Stomach smooth muscle (tissue), 2 donors: Measurements from ENCODE around the gene FOXJ1.
A peak's percentile ranks its signal among the peaks of the same experiment; 100 is the strongest.

Experiments used
- H3K27ac ChIP-seq: one replicate; pipeline ENCODE4 v1.7.0; 2013; ENCODE audit warnings: mild to moderate bottlenecking, low read length, inconsistent platforms
- H3K27me3 ChIP-seq, 2 donors: one replicate each; pipeline ENCODE4 v1.7.0; 2013; ENCODE audit warnings: low read length in 2 of 2; ENCODE audit not compliant: insufficient read depth in 2 of 2, control insufficient read depth in 1 of 2
- H3K36me3 ChIP-seq, 2 donors: one replicate each; pipeline ENCODE4 v1.7.0; 2013; ENCODE audit warnings: low read length in 2 of 2; ENCODE audit not compliant: control insufficient read depth in 2 of 2, insufficient read depth in 2 of 2
- H3K4me1 ChIP-seq: one replicate; pipeline ENCODE4 v1.7.0; 2013; ENCODE audit warnings: low read length; ENCODE audit not compliant: control insufficient read depth, insufficient read depth
- H3K4me3 ChIP-seq, 2 donors: one replicate each; pipeline ENCODE4 v1.7.0; 2013; ENCODE audit warnings: low read length in 2 of 2
- H3K9ac ChIP-seq, 2 donors: one replicate each; pipeline ENCODE4 v1.7.0; 2013; ENCODE audit warnings: low read length in 2 of 2, mild to moderate bottlenecking in 1 of 2
- H3K9me3 ChIP-seq, 2 donors: one replicate each; pipeline ENCODE4 v1.7.0; 2013; ENCODE audit warnings: low read length in 2 of 2; ENCODE audit not compliant: control insufficient read depth in 2 of 2
- donor health status: healthy.
- donor health status: Pancreatic carcinoma.

FOXJ1 gene

DNA sequence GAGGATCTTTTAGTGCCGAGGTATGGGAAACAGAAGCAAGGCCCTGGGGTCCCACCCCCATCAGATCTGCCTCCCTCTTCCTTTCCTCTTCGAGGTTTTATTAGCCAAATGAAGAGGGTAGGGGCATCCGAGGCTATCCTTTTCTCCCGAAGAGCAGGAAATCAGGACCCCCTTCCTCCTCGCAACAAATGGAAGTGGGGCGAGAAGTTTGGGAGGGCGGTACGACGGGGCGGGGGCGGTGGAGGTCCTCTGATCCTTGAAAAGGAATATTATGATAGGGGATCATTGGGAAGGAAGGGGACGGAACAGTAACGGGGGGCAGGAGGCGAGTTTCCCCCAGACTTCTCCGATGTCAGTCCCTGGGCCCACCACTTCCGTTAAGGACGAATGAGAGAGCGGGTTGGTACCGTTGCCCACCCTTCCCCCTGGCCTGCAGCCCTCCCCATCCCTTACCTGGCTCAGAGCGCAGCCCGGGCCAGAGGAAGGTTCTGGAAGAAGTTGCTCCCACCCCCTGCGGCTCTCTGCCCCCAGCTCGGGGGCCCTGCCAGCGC is 309 bp downstream of the FOXJ1 start:
- Histone ChIP-seq H3K9ac (peak overlapping the region in 1 of 2 donors; percentile 16), H3K27me3 (peaks cover 31 to 34% of the 10 kb centered on the region in 2 donors), H3K4me1 (peaks cover 35% of the 10 kb centered on the region), H3K36me3 (no peaks in the 10 kb centered on the region), H3K9me3 (no peaks in the 10 kb centered on the region), H3K4me3 (peak overlapping the region; percentile 36 to 73), H3K27ac (no peak overlapping the region)

GRCh38 chr17:76139801-76140660 is 1.0 kb downstream of the FOXJ1 start:
- H3K27me3 ChIP-seq = peaks cover 38 to 39% of the 10 kb centered on the region in 2 donors
- no peak overlapping the region for H3K27ac ChIP-seq
- H3K4me3 ChIP-seq = peak overlapping the region in 1 of 2 donors; percentile 73
- no peak overlapping the region for H3K9ac ChIP-seq
- no peaks in the 10 kb centered on the region for H3K9me3 ChIP-seq
- no peaks in the 10 kb centered on the region for H3K36me3 ChIP-seq
- peaks cover 35% of the 10 kb centered on the region for H3K4me1 ChIP-seq

DNA sequence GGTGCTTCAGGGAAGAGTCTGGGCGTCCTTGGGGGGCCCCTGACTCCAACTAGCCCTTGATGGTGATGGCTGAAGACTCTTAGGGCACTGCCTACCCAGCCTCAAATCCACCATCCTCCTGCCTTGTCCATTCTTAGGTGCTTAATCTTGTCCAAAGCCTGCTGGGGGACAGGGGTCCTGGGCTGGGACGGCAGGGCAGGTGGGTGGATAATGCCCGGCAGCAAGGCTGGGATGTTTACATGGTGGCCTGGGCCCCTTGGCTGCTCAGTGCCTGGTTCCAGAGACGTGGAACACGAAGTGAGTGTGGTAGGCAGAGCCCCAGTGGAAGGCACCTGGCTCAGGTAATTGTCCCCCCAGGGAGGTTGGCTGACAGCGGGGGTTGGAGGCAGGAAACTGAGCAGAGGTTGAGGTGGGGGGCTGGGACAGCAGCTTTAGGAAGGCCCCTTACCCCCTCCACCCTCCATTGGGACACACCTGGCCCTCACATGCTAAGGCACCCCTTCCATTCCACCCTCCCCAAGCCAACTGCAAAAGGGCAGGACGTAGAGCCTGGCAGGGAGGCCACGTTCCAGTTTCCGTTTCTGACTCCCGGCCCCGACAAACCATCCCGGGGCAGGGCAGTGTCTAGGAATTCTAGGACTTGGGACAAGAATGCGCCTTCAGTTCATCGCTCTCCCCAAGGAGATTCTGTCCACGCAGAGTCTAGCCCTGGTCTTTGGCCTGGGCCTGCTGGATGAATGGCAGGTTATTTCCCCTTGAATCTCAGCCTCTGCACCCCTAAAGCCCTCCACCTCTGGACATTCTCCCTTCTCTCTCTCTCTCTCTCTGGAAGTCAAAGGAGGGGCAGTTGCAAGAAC is 1.9 kb downstream of the FOXJ1 start:
- Histone ChIP-seq H3K27me3 (peaks cover 40 to 45% of the 10 kb centered on the region in 2 donors), H3K4me3 (no peak overlapping the region)

DNA sequence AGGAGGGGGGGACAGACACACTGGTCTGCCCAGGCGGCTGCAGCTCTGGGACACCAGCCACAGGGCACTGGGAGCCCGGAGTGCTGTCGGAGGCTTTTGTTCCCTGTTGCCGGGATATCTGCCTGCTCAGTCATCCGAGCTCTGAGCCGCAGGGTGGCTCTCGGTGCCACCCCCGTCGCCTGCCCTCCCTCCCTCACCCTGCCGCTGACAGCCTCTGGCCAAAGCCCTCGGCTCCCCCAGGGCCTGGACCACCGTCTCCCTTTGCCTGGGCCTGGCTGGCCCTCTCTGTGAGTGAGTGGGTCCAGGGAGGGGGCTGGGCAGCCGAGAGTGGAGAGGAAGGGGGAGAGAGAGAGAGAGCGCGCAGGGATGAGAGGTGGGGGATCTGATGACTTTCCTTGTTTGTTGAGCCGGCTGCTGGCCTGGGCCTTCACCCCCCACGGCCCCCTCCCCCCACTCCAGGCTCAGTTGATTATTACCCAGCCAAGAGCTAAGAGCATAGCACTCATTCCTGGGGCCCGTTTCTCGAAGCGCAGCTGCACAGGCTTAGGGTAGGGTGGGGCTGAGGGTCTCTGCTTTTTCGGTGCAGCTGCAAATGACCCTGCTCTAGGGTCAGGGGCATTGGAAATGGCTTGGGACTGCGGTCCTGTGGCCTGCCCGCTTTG is 2.7 kb downstream of the FOXJ1 start:
- Histone ChIP-seq H3K27me3 (peaks cover 40 to 46% of the 10 kb centered on the region in 2 donors), H3K9ac (no peak overlapping the region), H3K4me1 (peaks cover 30% of the 10 kb centered on the region), H3K4me3 (no peak overlapping the region), H3K36me3 (no peaks in the 10 kb centered on the region), H3K27ac (no peak overlapping the region), H3K9me3 (no peaks in the 10 kb centered on the region)

More for the DNA sequence above, 1.9 kb downstream of the FOXJ1 start:
- H3K36me3 ChIP-seq = no peaks in the 10 kb centered on the region
- H3K27ac ChIP-seq = no peak overlapping the region
- H3K9ac ChIP-seq = no peak overlapping the region
- no peaks in the 10 kb centered on the region for H3K9me3 ChIP-seq
- H3K4me1 ChIP-seq = peaks cover 30% of the 10 kb centered on the region

- H3K27me3 ChIP-seq = peaks cover 43 to 52% of the 10 kb centered on the region in 2 donors
- H3K4me1 ChIP-seq = peaks cover 30% of the 10 kb centered on the region
- no peaks in the 10 kb centered on the region for H3K36me3 ChIP-seq
- H3K9ac ChIP-seq = no peak overlapping the region
- H3K9me3 ChIP-seq = no peaks in the 10 kb centered on the region
- no peak overlapping the region for H3K27ac ChIP-seq
- no peak overlapping the region for H3K4me3 ChIP-seq
These were observed 3.5 kb downstream of the FOXJ1 start for GRCh38 chr17:76137351-76138233.

DNA sequence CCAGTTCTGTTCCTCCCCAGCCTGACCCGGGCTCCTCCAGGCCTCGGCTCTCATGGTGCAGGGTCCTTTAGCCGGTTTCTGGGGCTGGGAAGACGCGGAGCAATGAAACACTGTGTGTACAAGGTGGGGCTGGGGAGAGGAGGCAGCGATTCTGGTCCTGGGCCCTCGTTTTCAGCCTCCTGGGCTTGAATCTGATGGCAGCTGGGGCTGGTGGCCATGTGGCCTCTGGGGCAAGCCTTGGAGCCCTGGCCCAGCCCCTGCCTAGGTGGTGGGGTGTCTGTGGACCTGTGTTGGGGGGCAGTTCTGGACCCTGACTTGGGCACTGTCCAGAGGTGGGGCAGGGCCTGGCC is 4.1 kb downstream of the FOXJ1 start:
- no peak overlapping the region for H3K9ac ChIP-seq
- no peaks in the 10 kb centered on the region for H3K9me3 ChIP-seq
- peaks cover 46 to 58% of the 10 kb centered on the region in 2 donors for H3K27me3 ChIP-seq
- no peak overlapping the region for H3K27ac ChIP-seq
- peaks cover 30% of the 10 kb centered on the region for H3K4me1 ChIP-seq
- H3K36me3 ChIP-seq = no peaks in the 10 kb centered on the region
- H3K4me3 ChIP-seq = no peak overlapping the region

DNA sequence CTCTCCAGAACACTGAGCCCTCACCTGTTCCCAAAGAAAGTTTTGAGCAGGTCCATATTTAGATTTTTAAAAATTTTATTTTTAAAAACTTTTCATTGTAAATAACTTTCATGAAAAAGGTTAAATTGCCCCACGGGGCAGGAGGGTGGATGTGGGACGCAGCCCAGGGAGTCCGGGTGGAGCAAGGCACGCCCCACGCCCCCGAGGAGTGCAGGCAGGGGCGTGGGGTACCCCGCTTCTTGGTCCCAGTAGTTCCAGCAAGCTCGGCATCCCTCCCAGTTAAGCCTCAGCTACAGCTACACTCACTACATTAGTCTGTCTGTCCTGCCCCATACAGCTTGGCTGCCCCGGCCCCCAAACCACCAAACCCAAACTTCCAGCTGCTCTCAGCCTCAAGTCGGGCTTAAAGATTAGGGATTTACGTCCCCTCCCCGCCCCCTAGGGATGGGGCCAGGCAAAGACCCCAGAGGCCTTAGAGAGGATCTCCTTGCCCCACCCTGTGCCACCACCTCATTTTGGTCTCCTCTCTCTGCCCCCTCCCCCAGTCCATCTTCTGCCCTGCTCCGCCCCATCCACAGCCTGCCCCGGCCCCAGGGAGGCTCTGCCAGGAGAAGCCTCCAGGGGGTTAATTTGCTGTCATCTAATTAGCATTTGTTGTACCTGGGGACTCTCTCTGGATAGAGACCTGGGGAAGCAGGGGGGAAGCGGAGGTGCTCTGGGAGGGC is 4.6 kb downstream of the FOXJ1 start:
- Histone ChIP-seq H3K36me3 (no peaks in the 10 kb centered on the region), H3K4me3 (no peak overlapping the region), H3K27me3 (peaks cover 48 to 63% of the 10 kb centered on the region in 2 donors), H3K4me1 (peaks cover 25% of the 10 kb centered on the region), H3K27ac (no peak overlapping the region), H3K9me3 (no peaks in the 10 kb centered on the region), H3K9ac (no peak overlapping the region)

GRCh38 chr17:76135810-76136188 is 5.2 kb downstream of the FOXJ1 start:
- peaks cover 20% of the 10 kb centered on the region for H3K4me1 ChIP-seq
- H3K9ac ChIP-seq = no peak overlapping the region
- H3K9me3 ChIP-seq = no peaks in the 10 kb centered on the region
- H3K27ac ChIP-seq = no peak overlapping the region
- no peak overlapping the region for H3K4me3 ChIP-seq
- H3K36me3 ChIP-seq = no peaks in the 10 kb centered on the region
- peaks cover 48 to 68% of the 10 kb centered on the region in 2 donors for H3K27me3 ChIP-seq

- Histone ChIP-seq H3K9me3 (no peaks in the 10 kb centered on the region), H3K4me1 (peaks cover 13% of the 10 kb centered on the region), H3K9ac (no peak overlapping the region), H3K27me3 (peaks cover 48 to 69% of the 10 kb centered on the region in 2 donors), H3K4me3 (no peak overlapping the region), H3K36me3 (no peaks in the 10 kb centered on the region), H3K27ac (no peak overlapping the region)
These were observed 5.9 kb downstream of the FOXJ1 start for GRCh38 chr17:76134911-76135809.
